IPS-18a (cell line): ENCODE data around the gene TRABD2B.

Experiments used
- H3K27ac ChIP-seq: one replicate; pipeline ENCODE4 v1.5.1; 2013; ENCODE audit warnings: low read length
- H3K27me3 ChIP-seq: one replicate; pipeline ENCODE4 v1.6.1; 2013; ENCODE audit warnings: mild to moderate bottlenecking, low read length; ENCODE audit not compliant: control insufficient read depth, insufficient read depth
- H3K36me3 ChIP-seq: one replicate; pipeline ENCODE4 v1.6.1; 2013; ENCODE audit warnings: low read depth, low read length; ENCODE audit not compliant: control insufficient read depth
- H3K4me1 ChIP-seq: one replicate; pipeline ENCODE4 v1.6.1; 2013; ENCODE audit warnings: low read depth, low read length; ENCODE audit not compliant: control insufficient read depth
- H3K4me3 ChIP-seq: one replicate; pipeline ENCODE4 v1.5.1; 2013; ENCODE audit warnings: low read length
- H3K9ac ChIP-seq: one replicate; pipeline ENCODE4 v1.6.1; 2013; ENCODE audit warnings: mild to moderate bottlenecking, low read length, moderate library complexity
- H3K9me3 ChIP-seq: one replicate; pipeline ENCODE4 v1.6.1; 2013; ENCODE audit warnings: low read depth, low read length; ENCODE audit not compliant: control insufficient read depth

The TRABD2B gene

GRCh38 chr1:47791879-47792608 lies 205.1 kb downstream of the TRABD2B start:
- Histone ChIP-seq H3K9me3 (no peaks in the 10 kb centered on the region), H3K27ac (no peak overlapping the region), H3K4me3 (no peak overlapping the region), H3K9ac (no peak overlapping the region), H3K36me3 (no peaks in the 10 kb centered on the region), H3K27me3 (no peaks in the 10 kb centered on the region), H3K4me1 (no peaks in the 10 kb centered on the region)

GRCh38 chr1:47788761-47789160 lies 208.4 kb downstream of the TRABD2B start:
- Histone ChIP-seq H3K4me3 (no peak overlapping the region), H3K27me3 (no peaks in the 10 kb centered on the region), H3K27ac (no peak overlapping the region), H3K4me1 (no peaks in the 10 kb centered on the region), H3K9me3 (no peaks in the 10 kb centered on the region), H3K36me3 (no peaks in the 10 kb centered on the region), H3K9ac (no peak overlapping the region)

- H3K4me3 ChIP-seq = no peak overlapping the region
Observed at GRCh38 chr1:47787560-47787959, 209.6 kb downstream of the TRABD2B start.

GRCh38 chr1:47786316-47786715 lies 210.9 kb downstream of the TRABD2B start:
- Histone ChIP-seq H3K4me1 (no peaks in the 10 kb centered on the region), H3K27ac (no peak overlapping the region), H3K9me3 (no peaks in the 10 kb centered on the region), H3K27me3 (no peaks in the 10 kb centered on the region), H3K4me3 (no peak overlapping the region), H3K36me3 (no peaks in the 10 kb centered on the region), H3K9ac (no peak overlapping the region)

More at GRCh38 chr1:47787560-47787959, 209.6 kb downstream of the TRABD2B start:
- H3K36me3 ChIP-seq = no peaks in the 10 kb centered on the region
- no peak overlapping the region for H3K9ac ChIP-seq
- H3K4me1 ChIP-seq = no peaks in the 10 kb centered on the region
- no peaks in the 10 kb centered on the region for H3K27me3 ChIP-seq
- H3K27ac ChIP-seq = no peak overlapping the region
- H3K9me3 ChIP-seq = no peaks in the 10 kb centered on the region

GRCh38 chr1:47785561-47786271 lies 211.5 kb downstream of the TRABD2B start:
- H3K27me3 ChIP-seq = no peaks in the 10 kb centered on the region
- H3K9ac ChIP-seq = no peak overlapping the region
- H3K27ac ChIP-seq = no peak overlapping the region

GRCh38 chr1:47785118-47785517 lies 212.1 kb downstream of the TRABD2B start:
- Histone ChIP-seq H3K27me3 (no peaks in the 10 kb centered on the region), H3K4me3 (no peak overlapping the region)

More at GRCh38 chr1:47785561-47786271, 211.5 kb downstream of the TRABD2B start:
- Histone ChIP-seq H3K9me3 (no peaks in the 10 kb centered on the region), H3K4me1 (no peaks in the 10 kb centered on the region), H3K4me3 (no peak overlapping the region), H3K36me3 (no peaks in the 10 kb centered on the region)

GRCh38 chr1:47784497-47784822 lies 212.7 kb downstream of the TRABD2B start:
- Histone ChIP-seq H3K27ac (no peak overlapping the region), H3K9ac (no peak overlapping the region), H3K4me1 (no peaks in the 10 kb centered on the region), H3K4me3 (no peak overlapping the region), H3K27me3 (no peaks in the 10 kb centered on the region), H3K36me3 (no peaks in the 10 kb centered on the region), H3K9me3 (no peaks in the 10 kb centered on the region)

More at GRCh38 chr1:47785118-47785517, 212.1 kb downstream of the TRABD2B start:
- H3K4me1 ChIP-seq = no peaks in the 10 kb centered on the region
- H3K9me3 ChIP-seq = no peaks in the 10 kb centered on the region
- no peak overlapping the region for H3K9ac ChIP-seq
- no peak overlapping the region for H3K27ac ChIP-seq
- H3K36me3 ChIP-seq = no peaks in the 10 kb centered on the region

- H3K36me3 ChIP-seq = no peaks in the 10 kb centered on the region
- no peak overlapping the region for H3K4me3 ChIP-seq
- no peak overlapping the region for H3K27ac ChIP-seq
- H3K9me3 ChIP-seq = no peaks in the 10 kb centered on the region
- H3K4me1 ChIP-seq = no peaks in the 10 kb centered on the region
- no peak overlapping the region for H3K9ac ChIP-seq
- H3K27me3 ChIP-seq = no peaks in the 10 kb centered on the region
Observed at GRCh38 chr1:47783638-47784496, 213.3 kb downstream of the TRABD2B start.

GRCh38 chr1:47782414-47783166 lies 214.6 kb downstream of the TRABD2B start:
- H3K27me3 ChIP-seq = no peaks in the 10 kb centered on the region

GRCh38 chr1:47781171-47781959 lies 215.8 kb downstream of the TRABD2B start:
- Histone ChIP-seq H3K36me3 (no peaks in the 10 kb centered on the region), H3K4me1 (peaks cover 3% of the 10 kb centered on the region), H3K27me3 (no peaks in the 10 kb centered on the region), H3K27ac (no peak overlapping the region), H3K9ac (no peak overlapping the region), H3K4me3 (no peak overlapping the region), H3K9me3 (no peaks in the 10 kb centered on the region)

More at GRCh38 chr1:47782414-47783166, 214.6 kb downstream of the TRABD2B start:
- Histone ChIP-seq H3K4me3 (no peak overlapping the region), H3K36me3 (no peaks in the 10 kb centered on the region), H3K9me3 (no peaks in the 10 kb centered on the region), H3K4me1 (no peaks in the 10 kb centered on the region), H3K27ac (no peak overlapping the region), H3K9ac (no peak overlapping the region)
